Thyroid gland (tissue), 4 donors: ENCODE measurements around the gene SPON1.

Source experiments
- CTCF ChIP-seq, 6 experiments: fragments of 200-600 bp in 3 of 6; fragments of 450-650 bp in 3 of 6; sonication (generic) in 3 of 6; IDR thresholded peaks; one replicate each; pipeline ENCODE4 v1.5.1; 2016 to 2019; ENCODE audit warnings: antibody characterized with exemption in 6 of 6, mild to moderate bottlenecking in 2 of 6, inconsistent platforms in 1 of 6, moderate library complexity in 1 of 6
- POLR2A ChIP-seq, 2 donors: fragments of 450-650 bp; IDR thresholded peaks; one replicate each; pipeline ENCODE4 v1.6.1; 2017; ENCODE audit warnings: antibody characterized with exemption in 2 of 2, mild to moderate bottlenecking in 2 of 2, moderate library complexity in 1 of 2

- no peak for TF ChIP-seq CTCF (IDR thresholded peaks at IDR 0.05)
- TF ChIP-seq POLR2A (IDR thresholded peaks at IDR 0.05), result no peak
Observed at GRCh38 chr11:14181121-14181520, 218.6 kb downstream of the SPON1 start.
